Smooth muscle cell of the brain vasculature (primary cell): ENCODE results near the gene NFATC3.
A peak's percentile ranks its signal among the peaks of the same experiment; 100 is the strongest.

Experiments used
- DNase-seq: peaks from one replicate; pipeline ENCODE4 v3.0.0-alpha.2; 2012; ENCODE audit warnings: low read depth, low spot score

The NFATC3 gene

GRCh38 chr16:68085259-68086071 lies at the start of gene NFATC3:
TSS of gene NFATC3 (plus strand) at chr16:68085370. CDS start at chr16:68085682, 312 bp downstream.
- DNase-seq = peak; percentile 92

- no peak for DNase-seq
Observed at GRCh38 chr16:68037841-68038597, 47.2 kb upstream of the NFATC3 start.

GRCh38 chr16:68040506-68041288 lies 44.5 kb upstream of the NFATC3 start:
- no peak for DNase-seq

- DNase-seq = no peak
Observed at GRCh38 chr16:68041783-68042182, 43.4 kb upstream of the NFATC3 start.

GRCh38 chr16:68046106-68046505 lies 39.1 kb upstream of the NFATC3 start:
- DNase-seq = no peak

- no peak for DNase-seq
Observed at GRCh38 chr16:68047987-68048386, 37.2 kb upstream of the NFATC3 start.

GRCh38 chr16:68049449-68049848 lies 35.7 kb upstream of the NFATC3 start:
- no peak for DNase-seq

GRCh38 chr16:68055395-68055794 lies 29.8 kb upstream of the NFATC3 start:
- no peak for DNase-seq

GRCh38 chr16:68059804-68060203 lies 25.4 kb upstream of the NFATC3 start:
- DNase-seq = no peak

GRCh38 chr16:68061396-68061795 lies 23.8 kb upstream of the NFATC3 start:
- DNase-seq = no peak

- DNase-seq = no peak
Observed at GRCh38 chr16:68062910-68063393, 22.2 kb upstream of the NFATC3 start.

- DNase-seq = no peak
Observed at GRCh38 chr16:68064791-68065365, 20.3 kb upstream of the NFATC3 start.

GRCh38 chr16:68065716-68066305 lies 19.4 kb upstream of the NFATC3 start:
- no peak for DNase-seq

- no peak for DNase-seq
Observed at GRCh38 chr16:68066763-68067162, 18.4 kb upstream of the NFATC3 start.

- DNase-seq = no peak
Observed at GRCh38 chr16:68068926-68069325, 16.2 kb upstream of the NFATC3 start.

GRCh38 chr16:68069511-68070248 lies 15.5 kb upstream of the NFATC3 start:
- no peak for DNase-seq

- DNase-seq = no peak
Observed at GRCh38 chr16:68070249-68070730, 14.9 kb upstream of the NFATC3 start.

GRCh38 chr16:68070806-68071517 lies 14.2 kb upstream of the NFATC3 start:
- DNase-seq = no peak

- DNase-seq = no peak
Observed at GRCh38 chr16:68071518-68071901, 13.7 kb upstream of the NFATC3 start.
